Chondrocyte (in vitro differentiated cells): ENCODE results near the gene SFRP5. TPM values are rescaled to one million over a fixed set of nuclear protein-coding genes. Genes with fewer than 3 reads are reported as not detected.

Experiments used
- DNase-seq: peaks from one replicate; pipeline ENCODE4 v3.0.0; 2021; ENCODE audit warnings: mixed read lengths, low spot score
- H3K27ac Mint-ChIP-seq: one replicate; pipeline ENCODE4 v1.8.0; 2021; ENCODE audit warnings: mild to moderate bottlenecking, moderate library complexity, mixed read lengths; ENCODE audit not compliant: unreplicated experiment
- H3K27me3 Mint-ChIP-seq: 2 replicates; pipeline ENCODE4 v1.8.0; 2021; ENCODE audit warnings: low read depth, mixed read lengths
- H3K36me3 Mint-ChIP-seq: 2 replicates; pipeline ENCODE4 v1.8.0; 2021; ENCODE audit warnings: low read depth, mixed read lengths
- H3K4me1 Mint-ChIP-seq: 2 replicates; pipeline ENCODE4 v1.8.0; 2021; ENCODE audit warnings: low read depth, mild to moderate bottlenecking, mixed read lengths
- H3K4me3 Mint-ChIP-seq: one replicate; pipeline ENCODE4 v1.8.0; 2021; ENCODE audit warnings: mild to moderate bottlenecking, moderate library complexity, mixed read lengths; ENCODE audit not compliant: unreplicated experiment
- H3K9me3 Mint-ChIP-seq: 2 replicates; pipeline ENCODE4 v1.8.0; 2021; ENCODE audit warnings: low read depth, mixed read lengths
- CTCF ChIP-seq: fragments of 200-600 bp; sonication (generic); IDR thresholded peaks from 2 replicates; pipeline ENCODE4 v1.5.0; 2021; ENCODE audit warnings: antibody characterized with exemption, mild to moderate bottlenecking, moderate library complexity
- long read RNA-seq: library from polyadenylated mRNA; stranded (forward); transcript quantifications from one replicate; pipeline ENCODE4 v2.0.0, GENCODE V29; 2021
- total RNA-seq: library from RNA; stranded (reverse); gene quantifications from 3 replicates; pipeline ENCODE4 v1.2.1, GENCODE V29; 2021

SFRP5 gene
- total RNA-seq = 0.31 to 0.80 TPM (median 0.35 TPM) in 3 replicates
- long read RNA-seq = 0 reads

GRCh38 chr10:97771913-97772823 is at the start of gene SFRP5:
TSS of gene SFRP5 (minus strand) at chr10:97771999. CDS start at chr10:97771833, 166 bp downstream.
- Mint-ChIP-seq H3K4me3 (peak within 1 kb of the TSS; percentile 77), H3K9me3 (no peaks in the 10 kb centered on the region), H3K27ac (no peak within 1 kb of the TSS), H3K4me1 (peaks cover 14% of the 10 kb centered on the region), H3K27me3 (peaks cover 46% of the 10 kb centered on the region), H3K36me3 (no peaks in the 10 kb centered on the region)
- DNase-seq = no peak
- no peak for TF ChIP-seq CTCF

GRCh38 chr10:97820096-97820704 is 48.4 kb upstream of the SFRP5 start:
- Mint-ChIP-seq H3K36me3 (no peaks in the 10 kb centered on the region), H3K27me3 (peaks cover 13% of the 10 kb centered on the region), H3K4me3 (no peak overlapping the region), H3K27ac (no peak overlapping the region), H3K9me3 (no peaks in the 10 kb centered on the region), H3K4me1 (no peaks in the 10 kb centered on the region)
- DNase-seq = no peak
- no peak for TF ChIP-seq CTCF

GRCh38 chr10:97818572-97818971 is 46.8 kb upstream of the SFRP5 start:
- Mint-ChIP-seq H3K9me3 (no peaks in the 10 kb centered on the region), H3K4me3 (no peak overlapping the region), H3K36me3 (no peaks in the 10 kb centered on the region), H3K4me1 (no peaks in the 10 kb centered on the region), H3K27ac (no peak overlapping the region), H3K27me3 (peaks cover 13% of the 10 kb centered on the region)
- no peak for TF ChIP-seq CTCF
- no peak for DNase-seq

GRCh38 chr10:97816609-97817008 is 44.8 kb upstream of the SFRP5 start:
- H3K27ac Mint-ChIP-seq = no peak overlapping the region
- H3K9me3 Mint-ChIP-seq = no peaks in the 10 kb centered on the region
- no peak for DNase-seq
- TF ChIP-seq CTCF = no peak
- no peak overlapping the region for H3K4me3 Mint-ChIP-seq
- H3K36me3 Mint-ChIP-seq = no peaks in the 10 kb centered on the region
- H3K4me1 Mint-ChIP-seq = peaks cover 6% of the 10 kb centered on the region
- peaks cover 17% of the 10 kb centered on the region for H3K27me3 Mint-ChIP-seq

- peaks cover 17% of the 10 kb centered on the region for H3K27me3 Mint-ChIP-seq
- no peak overlapping the region for H3K4me3 Mint-ChIP-seq
- DNase-seq = no peak
- peaks cover 6% of the 10 kb centered on the region for H3K4me1 Mint-ChIP-seq
- no peaks in the 10 kb centered on the region for H3K36me3 Mint-ChIP-seq
- H3K27ac Mint-ChIP-seq = no peak overlapping the region
- no peaks in the 10 kb centered on the region for H3K9me3 Mint-ChIP-seq
- no peak for TF ChIP-seq CTCF
Observed at GRCh38 chr10:97814996-97815395, 43.2 kb upstream of the SFRP5 start.
